Activated T-cell treated with anti-CD3 and anti-CD28 coated beads for 24 hours (primary cell): ENCODE measurements around the gene ATP2B3.
A peak's percentile ranks its signal among the peaks of the same experiment; 100 is the strongest.

Experiments
- DNase-seq: peaks from one replicate; pipeline ENCODE4 v3.0.0-alpha.2; 2020; ENCODE audit warnings: low read depth

ATP2B3 gene

DNA sequence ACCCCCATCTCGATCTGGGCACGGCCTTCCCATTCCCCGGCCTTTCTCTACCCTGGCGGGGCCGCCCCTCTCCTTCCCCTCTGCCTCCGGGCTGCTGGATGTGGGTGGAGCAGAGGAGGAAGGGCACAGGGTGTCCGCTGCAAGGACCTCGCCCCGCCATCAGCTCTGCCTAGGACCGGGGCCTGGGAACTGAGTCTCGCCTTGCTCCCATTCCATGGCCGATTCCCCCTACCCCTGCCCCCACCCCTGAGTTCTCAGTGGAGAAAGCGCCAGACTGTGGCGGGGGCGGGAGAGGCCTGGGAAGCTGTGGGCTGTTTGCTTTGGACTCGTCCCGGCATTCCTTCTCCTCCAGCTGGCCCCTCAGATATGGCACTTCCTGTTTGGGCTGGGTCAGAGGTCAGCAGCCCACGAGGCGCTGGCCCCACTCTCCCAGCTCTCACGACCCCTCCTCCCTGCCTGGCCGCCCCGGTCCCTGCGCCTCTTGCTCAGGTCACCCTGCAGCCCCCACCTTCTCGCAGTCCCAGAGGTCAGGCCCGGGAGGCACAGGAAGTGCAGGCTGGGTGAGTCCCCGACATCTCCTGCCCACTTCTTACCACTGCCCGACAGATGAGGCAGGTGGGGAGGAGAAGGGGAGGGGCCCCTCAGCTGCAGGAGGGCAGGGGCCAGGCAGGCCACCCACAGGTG is 29.1 kb upstream of the ATP2B3 start:
- DNase-seq = no peak

GRCh38 chrX:153490217-153490930 is 27.1 kb upstream of the ATP2B3 start:
- DNase-seq = no peak

DNA sequence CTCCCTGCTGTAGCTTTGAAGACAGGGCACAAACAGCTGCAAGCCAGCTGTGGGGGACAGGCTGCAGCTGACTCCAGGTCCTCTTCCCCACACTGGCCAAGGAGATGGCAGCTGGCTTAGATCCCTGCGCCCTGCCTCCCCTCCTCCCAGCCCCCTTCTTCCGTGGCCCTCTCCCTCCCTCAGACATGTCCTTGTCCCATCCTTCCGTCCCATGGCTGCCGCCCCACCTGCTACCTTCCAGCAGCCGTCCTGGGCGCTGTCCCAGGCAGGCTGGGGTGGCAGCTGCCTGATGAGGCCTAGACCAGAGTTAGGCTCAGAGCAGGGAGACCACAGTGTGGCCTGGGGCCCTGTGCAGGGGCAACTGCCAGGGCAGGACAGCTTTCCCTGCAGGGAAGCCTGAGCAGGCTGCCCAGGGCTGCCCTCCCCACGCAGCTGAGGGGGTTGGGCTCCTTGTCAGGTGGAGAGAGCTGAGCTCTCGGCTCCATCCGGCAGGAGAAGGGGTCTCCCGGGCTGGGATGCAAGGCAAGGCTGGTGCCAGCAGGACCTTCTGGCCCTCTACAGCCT is 26.0 kb upstream of the ATP2B3 start:
- no peak for DNase-seq

GRCh38 chrX:153491918-153492317 is 25.5 kb upstream of the ATP2B3 start:
- DNase-seq = no peak

GRCh38 chrX:153492543-153492942 is 24.9 kb upstream of the ATP2B3 start:
- DNase-seq = no peak

DNA sequence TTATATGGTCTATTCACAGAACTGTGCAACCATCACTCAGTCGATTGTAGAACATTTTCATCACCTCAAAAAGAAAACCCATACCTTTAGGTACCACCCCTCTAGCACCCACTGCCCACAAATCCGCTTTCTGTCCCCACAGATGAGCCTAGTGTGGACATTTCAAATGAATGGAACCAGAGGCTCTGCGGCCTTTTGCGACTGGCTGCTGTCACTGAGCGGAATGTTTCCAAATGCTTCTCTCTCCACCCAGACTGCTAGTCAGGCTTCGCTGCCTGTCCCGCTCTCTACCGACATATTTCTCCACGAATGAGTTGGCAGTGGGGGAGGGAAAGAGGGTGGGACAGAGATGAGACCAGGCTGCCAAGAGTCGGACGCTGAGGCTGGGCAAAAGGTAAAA is 24.4 kb upstream of the ATP2B3 start:
- no peak for DNase-seq

DNA sequence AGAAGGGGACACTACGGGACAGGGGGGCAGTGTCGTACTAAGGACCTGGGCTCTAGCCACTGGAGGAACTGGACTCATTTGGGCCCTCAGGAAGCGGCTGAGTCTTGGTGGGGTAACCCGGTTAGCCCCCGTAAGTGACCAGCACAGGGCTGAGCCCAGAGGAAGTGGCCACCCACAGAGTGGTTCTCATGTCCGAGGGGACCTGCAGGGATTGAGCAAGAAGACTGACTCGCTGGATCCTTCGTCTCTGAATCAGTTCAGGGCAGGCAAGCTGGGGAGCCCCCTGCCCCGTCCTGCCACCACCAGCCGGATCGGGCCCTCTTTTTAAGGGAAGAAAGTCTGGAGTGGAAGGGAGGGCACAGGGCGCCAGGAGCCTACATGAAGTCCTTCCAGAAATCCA is 23.4 kb upstream of the ATP2B3 start:
- DNase-seq = no peak

DNA sequence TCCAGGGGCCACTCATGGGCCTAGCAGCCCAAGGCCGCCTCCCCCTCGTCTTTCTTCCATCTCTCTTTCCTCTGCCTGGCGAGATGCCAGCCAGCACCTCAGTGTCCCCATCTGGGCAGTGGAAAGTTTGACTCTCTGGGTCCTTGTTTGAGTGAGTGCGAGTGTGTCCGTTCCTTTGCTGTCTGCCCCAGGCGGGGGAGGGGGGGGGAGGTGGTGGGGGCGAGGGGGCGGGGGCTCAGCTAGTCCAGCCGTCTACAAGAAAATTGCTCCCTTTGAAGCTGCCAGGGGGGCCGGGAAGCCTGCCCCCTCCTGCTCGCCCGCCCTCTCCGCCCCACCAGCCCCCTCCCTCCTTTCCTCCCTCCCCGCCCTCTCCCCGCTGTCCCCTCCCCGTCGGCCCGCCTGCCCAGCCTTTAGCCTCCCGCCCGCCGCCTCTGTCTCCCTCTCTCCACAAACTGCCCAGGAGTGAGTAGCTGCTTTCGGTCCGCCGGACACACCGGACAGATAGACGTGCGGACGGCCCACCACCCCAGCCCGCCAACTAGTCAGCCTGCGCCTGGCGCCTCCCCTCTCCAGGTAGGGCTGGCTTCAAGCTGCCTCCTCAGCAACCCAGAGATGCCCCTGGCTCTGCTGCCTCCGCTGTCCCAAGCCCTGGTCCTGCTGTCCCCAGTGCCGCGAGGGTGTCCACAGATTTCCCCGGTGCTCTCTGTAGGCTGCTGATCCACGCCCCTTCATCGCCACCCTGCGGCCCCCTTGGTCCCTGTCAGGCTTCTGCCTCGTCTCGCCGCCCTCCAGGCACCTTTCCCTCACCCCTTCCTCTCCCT is 22.7 kb upstream of the ATP2B3 start, which contains the start of gene BGN:
Gene BGN (plus strand): TSS at position 440 of the 821 bp plus-strand sequence. CDS start 9,652 bp downstream, outside the sequence.
- no peak for DNase-seq

GRCh38 chrX:153495362-153495751 is 22.1 kb upstream of the ATP2B3 start:
- no peak for DNase-seq

- DNase-seq = no peak
Observed at GRCh38 chrX:153495903-153496589, 21.4 kb upstream of the ATP2B3 start.

DNA sequence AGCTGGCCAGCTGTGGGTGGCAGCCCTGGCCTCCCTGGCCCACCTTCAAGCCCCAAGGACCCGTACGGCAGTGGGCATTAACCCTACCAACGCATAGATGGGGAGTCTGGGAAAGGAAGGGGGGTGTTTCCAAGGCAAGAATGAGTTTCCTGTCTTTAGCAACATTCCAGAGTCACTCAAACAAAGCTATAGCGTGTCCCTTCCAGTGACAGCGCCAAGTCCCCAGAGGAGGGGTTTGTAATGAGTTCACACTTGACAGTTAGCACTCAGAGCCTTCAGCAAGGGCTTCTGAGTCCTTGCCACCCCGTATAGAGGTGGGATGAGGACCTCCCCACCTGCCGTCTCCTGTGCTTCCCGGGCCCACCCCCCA is 20.9 kb upstream of the ATP2B3 start:
- DNase-seq = no peak

GRCh38 chrX:153498453-153498852 is 19.0 kb upstream of the ATP2B3 start:
- DNase-seq = no peak

DNA sequence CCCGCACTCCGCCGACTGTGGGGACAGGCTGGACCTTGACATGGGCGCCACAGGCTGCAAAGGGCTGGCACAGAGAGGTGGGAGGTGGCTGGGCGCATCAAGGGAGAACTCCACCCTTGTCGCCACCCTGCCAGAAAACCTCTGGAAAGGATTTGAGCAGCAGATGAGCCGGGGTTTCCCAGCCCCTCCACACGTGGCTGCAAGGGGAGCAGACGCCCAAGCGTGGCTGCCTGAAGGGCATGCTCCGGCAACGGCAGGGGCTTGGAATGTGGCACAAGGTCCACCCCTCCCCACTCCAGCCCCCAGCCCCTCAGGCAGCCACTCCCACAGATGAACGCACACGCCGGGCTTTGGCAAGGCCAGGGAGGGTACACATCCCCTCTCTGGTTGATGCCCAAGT is 18.1 kb upstream of the ATP2B3 start:
- no peak for DNase-seq

- no peak for DNase-seq
Observed at GRCh38 chrX:153499876-153500275, 17.6 kb upstream of the ATP2B3 start.

DNA sequence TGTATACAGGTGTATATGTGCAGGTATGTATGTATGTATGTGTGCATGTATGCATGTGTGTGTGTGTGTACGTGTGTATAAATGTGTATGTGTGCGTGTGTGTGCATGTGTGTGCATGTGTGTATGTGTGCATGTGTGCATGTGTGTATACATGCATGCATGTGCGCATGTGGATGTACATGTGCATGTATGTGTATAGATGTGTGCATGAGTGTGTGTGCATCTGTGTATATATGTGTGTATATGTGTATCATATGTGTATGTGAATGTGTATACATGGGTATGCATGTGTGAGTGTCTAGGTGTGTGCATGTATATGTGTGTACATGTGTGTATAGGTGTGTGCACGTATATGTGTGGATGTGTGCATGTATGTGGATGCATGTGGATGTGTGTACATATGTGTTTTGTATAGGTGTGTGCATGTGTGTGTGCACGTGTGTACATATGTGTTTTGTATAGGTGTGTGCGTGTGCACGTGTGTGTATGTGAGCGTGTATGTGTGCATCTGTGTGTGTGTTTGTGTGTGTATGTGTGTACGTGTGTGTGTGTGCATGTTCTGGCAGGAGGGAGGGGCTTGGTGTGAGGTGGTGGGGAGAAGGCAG is 16.7 kb upstream of the ATP2B3 start:
- no peak for DNase-seq

DNA sequence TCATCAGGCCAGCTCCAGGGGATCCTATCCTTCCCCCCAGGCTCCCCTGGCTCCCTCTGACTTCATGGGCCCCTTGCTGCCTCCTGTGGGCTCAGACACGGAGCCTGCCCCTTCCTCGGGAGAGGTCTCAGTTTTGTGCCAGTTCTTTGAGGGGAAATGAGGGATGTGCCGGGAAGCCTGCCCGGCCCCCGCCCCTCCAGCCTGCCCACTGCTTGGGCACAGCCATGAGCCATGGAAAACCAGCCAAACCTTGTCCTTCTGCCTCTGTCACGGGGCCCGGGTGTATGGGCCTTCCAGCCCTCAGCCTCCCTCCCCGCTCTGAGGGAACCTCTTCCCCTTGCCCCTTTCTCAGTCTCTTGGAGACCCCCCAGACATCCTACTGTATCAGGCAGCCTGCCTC is 15.9 kb upstream of the ATP2B3 start:
- DNase-seq = no peak

DNA sequence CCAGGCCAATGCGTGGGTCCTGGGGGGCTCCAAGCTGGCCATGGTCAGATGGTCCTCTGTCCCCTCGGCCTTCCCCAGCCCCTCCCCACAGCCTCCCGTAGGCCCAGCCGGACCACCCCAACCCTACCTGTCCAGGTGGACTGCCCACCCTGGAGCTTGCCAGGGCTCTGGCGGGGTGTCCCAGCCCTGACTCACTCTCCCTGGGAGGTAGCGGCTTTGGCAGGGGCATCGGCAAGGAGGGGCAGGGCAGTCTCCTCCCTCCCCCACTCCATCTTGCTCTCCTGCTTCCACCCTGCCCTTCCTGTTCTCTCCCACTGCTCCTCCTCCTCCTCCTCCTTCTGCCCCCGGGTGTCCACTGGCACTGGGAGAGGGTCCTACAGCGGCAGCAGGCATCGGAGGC is 15.3 kb upstream of the ATP2B3 start:
- DNase-seq = no peak

DNA sequence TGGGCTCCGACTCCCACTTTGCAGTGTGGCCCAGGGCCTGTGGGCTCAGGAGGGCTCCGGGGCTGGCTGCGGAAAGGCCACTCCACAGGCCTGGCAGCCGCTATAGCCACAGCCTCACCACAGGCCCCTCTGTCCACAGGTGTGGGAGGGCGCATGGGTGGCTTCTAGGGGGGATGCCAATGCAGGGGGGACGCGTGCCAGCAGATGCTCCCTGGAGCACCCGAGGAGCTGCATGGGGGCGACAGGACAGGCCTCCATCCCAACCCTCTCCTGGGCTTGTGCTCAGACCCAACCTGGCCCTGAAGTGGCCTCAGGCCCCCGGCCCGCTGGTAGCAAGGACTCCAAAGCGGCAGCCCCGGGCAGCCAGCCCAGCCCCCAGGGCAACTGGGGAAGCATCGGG is 14.6 kb upstream of the ATP2B3 start:
- DNase-seq = no peak

DNA sequence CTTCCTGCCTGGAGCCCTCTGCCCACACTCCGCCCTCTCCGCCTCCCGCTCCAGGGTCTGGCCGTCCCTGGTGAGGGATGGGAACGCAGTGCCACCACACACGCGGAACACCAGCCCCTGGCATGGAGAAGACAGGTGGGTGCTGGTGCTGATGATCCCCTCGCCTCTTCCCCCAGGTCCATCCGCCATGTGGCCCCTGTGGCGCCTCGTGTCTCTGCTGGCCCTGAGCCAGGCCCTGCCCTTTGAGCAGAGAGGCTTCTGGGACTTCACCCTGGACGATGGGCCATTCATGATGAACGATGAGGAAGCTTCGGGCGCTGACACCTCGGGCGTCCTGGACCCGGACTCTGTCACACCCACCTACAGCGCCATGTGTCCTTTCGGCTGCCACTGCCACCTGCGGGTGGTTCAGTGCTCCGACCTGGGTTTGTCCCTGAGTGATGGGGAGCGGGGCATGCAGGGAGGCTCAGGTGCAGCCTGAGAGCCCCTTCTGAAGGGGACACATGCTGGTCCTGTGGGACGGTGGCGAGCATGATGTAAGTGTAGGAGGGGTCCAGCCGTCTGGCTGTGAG is 12.9 kb upstream of the ATP2B3 start:
- no peak for DNase-seq

DNA sequence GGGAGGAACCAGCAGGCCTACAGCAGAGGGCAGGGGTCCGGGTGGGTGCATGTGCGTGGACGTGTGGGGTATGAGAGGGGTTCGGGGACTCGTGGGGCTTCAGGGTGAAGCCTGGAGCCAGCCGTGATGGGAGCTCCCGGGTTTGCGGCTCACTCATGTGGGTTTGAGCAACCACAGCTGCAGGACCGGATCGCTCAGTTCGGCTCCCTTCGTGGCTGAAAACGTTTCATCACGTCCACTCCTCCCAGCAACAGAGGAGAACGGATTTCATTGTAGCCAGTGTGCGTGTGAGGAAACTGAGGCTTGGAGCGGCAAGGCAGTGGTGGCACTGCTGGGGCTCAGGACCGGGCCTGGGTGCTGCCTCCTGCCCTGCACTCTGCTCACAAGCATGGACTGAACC is 12.1 kb upstream of the ATP2B3 start:
- DNase-seq = no peak

DNA sequence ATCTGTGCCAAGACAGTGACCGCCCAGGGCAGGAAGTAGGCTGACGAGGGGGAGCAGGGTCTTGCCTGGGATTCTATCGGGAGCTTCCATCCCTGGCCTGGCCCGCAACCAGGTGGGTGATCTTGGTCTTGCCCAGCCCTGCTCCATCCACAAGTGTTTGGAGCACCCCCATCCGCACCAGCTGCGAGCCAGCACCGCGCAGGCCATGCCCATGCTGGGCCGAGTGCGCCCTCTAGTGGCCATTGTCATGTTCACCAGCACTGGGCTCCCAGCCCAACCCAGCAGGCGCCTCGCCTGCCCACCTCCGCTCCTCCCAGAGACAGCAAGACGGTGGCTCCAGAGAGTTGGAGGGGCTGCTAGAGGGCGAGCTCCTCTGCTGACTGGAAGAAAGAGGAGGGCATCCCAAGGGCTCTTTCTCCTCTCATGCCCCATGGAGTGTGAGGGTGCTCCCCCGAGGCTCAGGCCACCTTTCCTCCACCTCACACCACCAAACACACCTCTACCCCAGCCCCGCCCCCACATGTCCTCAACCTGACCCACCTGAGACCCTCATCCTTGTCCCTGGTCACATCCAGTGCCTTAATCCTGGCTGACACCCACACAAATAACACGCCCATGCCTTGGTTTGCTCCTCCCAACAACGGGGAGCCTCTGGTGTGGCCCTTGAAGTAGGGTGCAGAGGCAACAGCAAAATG is 9.8 kb upstream of the ATP2B3 start:
- peak; percentile 71 for DNase-seq
